HG02623 (cell line): Measurements from ENCODE around the gene RNU6-1.

Experiments
- ATAC-seq: cut with Tn5 transposase; IDR thresholded peaks from one replicate; pipeline ENCODE4 v1.9.1; 2021; ENCODE audit warnings: moderate library complexity; ENCODE audit not compliant: unreplicated experiment

RNU6-1 gene

GRCh38 chr15:67822537-67823313 lies 17.1 kb downstream of the RNU6-1 start:
- ATAC-seq = no peak

GRCh38 chr15:67821784-67822440 lies 17.9 kb downstream of the RNU6-1 start:
- ATAC-seq = no peak

GRCh38 chr15:67820992-67821783 lies 18.7 kb downstream of the RNU6-1 start:
- no peak for ATAC-seq

DNA sequence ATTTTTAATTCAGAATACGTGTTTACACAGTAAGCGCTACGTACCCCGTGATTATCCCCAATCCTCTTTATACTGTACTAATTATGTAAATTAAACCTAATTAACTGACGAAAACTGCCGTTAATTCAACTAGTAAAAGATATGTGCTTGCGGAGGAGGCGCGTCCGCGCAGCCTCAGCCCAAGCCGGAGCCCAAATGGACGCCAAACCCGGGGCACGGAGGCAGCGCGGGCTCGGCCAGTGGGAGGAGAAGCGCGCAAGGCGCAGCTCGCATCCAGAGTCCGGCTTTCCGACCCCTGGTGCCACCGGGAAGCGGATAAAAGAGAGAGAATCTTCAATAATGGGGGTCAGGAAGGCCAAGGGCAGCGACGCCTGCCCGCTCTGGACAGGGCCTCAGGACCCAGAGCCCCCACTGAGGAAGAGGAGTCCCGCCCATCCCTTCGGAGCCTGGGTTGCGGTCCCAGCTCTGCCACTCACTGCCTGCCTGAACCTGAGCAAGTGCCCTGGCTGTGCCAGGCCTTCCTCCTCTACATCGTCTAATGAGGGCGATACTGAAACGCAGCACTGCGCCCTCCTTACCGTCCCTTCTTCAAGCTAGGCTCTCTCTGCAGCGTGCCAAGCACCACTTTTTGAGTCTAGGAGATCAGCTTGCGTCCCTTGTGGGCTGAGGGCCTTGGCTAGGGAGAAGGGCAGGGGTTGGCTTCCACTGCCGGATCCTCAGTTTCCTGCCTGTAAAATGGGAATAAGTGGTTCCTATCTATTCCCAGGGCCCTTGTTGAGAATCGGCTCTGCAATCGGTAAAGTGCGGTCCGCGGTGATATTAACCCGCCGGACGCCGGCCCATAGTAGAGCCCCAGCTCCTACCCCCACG lies 19.5 kb downstream of the RNU6-1 start:
- ATAC-seq = no peak

GRCh38 chr15:67819636-67820035 lies 20.2 kb downstream of the RNU6-1 start:
- no peak for ATAC-seq

DNA sequence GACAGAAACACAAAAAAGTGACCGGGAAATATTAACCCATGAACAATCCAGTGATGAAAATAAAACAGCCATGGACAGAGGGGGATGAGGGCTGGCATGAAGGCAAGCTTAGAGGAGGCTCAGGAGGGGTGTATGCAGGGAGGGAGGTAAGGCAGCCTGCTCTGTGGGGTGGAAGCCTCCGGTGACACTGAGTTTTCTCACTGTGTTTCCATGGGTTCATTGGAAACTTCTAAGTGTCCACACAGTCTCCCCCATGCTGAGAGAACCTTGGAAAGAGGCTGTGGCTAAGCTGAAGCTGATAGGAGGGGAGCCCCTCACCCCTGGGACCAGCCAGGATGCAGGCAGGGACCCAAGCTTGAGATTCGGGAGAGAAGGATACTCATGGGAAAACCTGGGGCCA lies 21.4 kb downstream of the RNU6-1 start:
- ATAC-seq = no peak

DNA sequence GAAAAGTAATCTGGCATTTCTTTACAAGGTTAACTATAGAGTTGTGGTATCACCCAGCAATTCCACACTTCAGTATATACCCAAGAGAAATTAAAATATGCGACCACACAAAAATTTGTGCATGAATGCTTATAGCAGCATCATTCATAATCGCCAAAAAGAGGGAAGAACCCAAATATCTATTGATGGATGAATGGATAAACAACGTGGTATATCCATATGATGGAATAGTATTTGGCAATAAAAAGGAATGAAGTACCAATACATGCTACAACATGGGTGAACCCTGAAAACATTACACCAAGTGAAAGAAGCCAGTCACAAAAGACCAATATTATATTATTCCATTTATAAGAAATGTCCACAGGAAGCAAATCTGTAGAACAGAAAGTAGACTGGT lies 23.2 kb downstream of the RNU6-1 start:
- ATAC-seq = no peak

DNA sequence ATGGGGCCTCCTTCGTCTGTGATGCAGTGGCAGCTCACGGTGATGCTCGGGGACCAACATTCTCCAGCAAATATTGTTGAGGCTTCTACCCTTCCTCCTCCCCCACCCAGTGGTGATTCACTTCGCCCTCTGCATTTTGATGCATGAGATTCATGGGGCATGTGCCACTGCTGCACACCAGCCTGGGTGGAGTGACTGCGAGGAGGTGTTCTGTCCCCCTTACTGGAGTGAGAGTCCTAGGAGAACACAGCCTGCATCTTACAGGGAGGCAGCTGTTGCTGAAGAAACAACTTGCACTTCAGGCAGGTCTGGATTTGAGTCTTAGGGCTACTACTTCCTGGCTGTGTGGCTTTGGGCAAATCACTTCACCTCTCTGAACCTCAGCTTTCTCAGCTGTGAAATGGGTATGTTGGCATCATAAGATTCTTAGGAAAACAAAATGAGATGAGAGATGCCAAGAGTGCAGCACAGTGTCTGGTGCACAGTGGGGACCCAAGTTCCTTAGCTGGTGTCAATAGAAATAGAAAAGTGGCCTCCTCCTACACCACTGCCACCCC lies 24.7 kb downstream of the RNU6-1 start:
- no peak for ATAC-seq

GRCh38 chr15:67813104-67813634 lies 26.7 kb downstream of the RNU6-1 start:
- no peak for ATAC-seq

DNA sequence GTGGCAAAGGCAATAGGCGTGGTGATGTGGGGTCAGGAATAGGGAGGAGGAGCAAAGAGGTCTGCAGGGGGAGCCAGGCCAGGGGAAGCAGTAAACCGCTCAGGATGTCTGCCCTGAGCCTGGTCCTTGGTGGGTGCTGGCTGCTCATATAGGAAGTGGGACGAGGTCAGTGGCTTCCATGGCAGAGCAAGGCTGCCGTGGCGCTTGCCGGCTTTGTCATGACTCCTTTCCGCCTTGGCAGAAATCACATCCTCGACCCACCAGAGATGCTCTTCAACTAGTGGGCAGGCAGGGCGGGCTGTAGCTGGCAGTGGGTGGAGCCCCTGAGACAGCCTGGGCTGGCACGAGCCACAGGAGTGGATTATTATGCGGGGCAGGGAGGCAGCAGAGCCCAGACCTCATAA lies 27.6 kb downstream of the RNU6-1 start:
- ATAC-seq = no peak

DNA sequence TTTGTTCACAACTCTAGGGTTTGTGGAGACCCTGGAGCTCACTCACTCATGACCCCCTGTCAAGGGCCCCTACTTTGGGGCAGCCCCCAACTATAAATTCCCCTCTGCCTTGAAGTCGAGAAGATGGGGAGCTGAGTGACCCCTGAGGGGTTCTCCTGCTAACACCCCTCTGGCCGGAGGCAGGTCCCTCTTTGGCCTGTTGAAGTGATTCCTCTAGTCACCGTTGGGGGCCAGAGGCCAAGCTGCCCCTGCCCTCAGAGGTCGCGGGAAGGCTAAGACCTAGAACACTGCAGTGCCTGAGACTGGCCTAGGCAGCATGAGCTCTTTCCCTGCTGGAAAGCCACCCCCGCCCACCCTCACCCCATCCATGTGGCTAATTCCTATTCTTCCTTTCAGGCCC lies 30.0 kb downstream of the RNU6-1 start:
- no peak for ATAC-seq

DNA sequence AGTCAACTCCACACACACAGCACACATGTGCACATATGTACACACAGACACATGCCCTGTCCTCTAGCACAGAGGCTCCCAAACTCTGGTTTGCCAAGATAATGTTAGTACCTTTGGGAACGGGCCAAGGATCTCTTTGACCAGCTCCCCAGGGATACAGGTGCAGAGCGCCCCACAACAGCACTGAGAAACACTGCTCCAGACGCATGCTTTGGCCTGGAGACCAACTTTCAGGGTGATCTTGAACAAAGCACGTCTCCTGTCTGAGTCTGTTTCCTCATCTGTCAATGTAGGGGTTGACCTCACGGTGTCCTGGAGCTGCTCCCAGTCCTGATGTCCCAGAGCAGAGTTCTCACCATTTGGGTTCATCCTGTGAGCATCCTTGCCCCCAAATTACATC lies 30.4 kb downstream of the RNU6-1 start:
- no peak for ATAC-seq

- ATAC-seq = no peak
Measured at GRCh38 chr15:67808821-67809220, 31.0 kb downstream of the RNU6-1 start.

- ATAC-seq = no peak
Measured at GRCh38 chr15:67807836-67808235, 32.0 kb downstream of the RNU6-1 start.

DNA sequence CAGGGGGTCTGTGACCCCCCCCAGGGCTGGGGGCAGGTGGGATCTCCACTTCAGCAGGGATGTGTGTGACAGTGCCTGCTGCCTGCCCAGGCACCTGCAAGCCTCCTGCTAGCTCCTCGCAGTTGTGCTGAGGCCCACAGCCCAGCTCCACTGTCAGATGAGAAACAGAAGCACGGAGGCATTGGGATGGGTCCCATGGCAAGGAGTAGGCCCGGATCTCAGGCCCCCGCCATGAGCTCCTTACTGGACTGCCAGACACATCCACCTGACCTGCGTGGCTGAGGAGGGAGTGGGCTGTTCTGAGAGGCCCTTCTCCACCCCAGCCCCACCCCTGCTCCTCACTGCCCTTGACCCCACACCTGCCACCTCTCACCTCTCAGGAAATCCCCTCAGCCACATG lies 32.7 kb downstream of the RNU6-1 start:
- ATAC-seq = no peak

DNA sequence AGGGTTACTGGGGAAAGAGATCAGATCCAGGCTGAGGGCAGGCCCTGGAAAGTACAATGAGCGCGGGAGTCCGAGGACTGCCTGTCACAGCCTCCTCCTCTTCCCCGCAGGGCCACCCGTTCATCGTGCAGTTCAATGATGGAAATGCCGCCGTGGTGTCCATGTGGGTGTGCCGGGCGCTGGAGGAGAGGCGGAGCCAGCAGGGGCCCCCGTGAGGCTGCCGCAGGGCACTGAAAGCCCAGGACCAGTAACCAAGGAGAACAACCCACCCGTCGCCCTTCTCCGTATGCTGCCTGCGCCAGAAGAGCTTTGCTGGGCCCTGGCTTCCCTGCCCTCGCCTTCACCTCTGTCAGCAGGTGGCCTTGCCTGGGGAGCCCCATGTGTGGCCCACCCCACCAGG lies 33.3 kb downstream of the RNU6-1 start:
- no peak for ATAC-seq

- no peak for ATAC-seq
Measured at GRCh38 chr15:67805666-67806516, 34.0 kb downstream of the RNU6-1 start.

- ATAC-seq = no peak
Measured at GRCh38 chr15:67805008-67805665, 34.7 kb downstream of the RNU6-1 start.
